Measurements from ENCODE around the gene CDH19. TPM values are rescaled to one million over a fixed set of nuclear protein-coding genes. Genes with fewer than 3 reads are reported as not detected.

CDH19 gene
- total RNA-seq: not detected
- total RNA-seq: 0 reads per million in 2 donors

- Mint-ChIP-seq H3K27me3 (no peaks in the 10 kb centered on the region), H3K36me3 (ENCODE audit: low read depth) (no peaks in the 10 kb centered on the region), H3K4me3 (no peak within 1 kb of the TSS), H3K4me1 (no peaks in the 10 kb centered on the region), H3K27ac (no peak within 1 kb of the TSS)
- no peaks in the 10 kb centered on the region for H3K9me3 ChIP-seq (ENCODE audit: control insufficient read depth, low read length, poor library complexity, severe bottlenecking)
- no peak for ATAC-seq
- DNase-seq: no peak
Measured at GRCh38 chr18:66603941-66604627, at the start of gene CDH19. CDH19 (minus strand) TSS chr18:66604090; CDS start chr18:66572204, 31,886 bp downstream.

- no peak for DNase-seq
- Mint-ChIP-seq H3K4me1 (no peaks in the 10 kb centered on the region), H3K36me3 (ENCODE audit: low read depth) (no peaks in the 10 kb centered on the region), H3K27ac (no peak overlapping the region), H3K4me3 (no peak overlapping the region), H3K27me3 (no peaks in the 10 kb centered on the region)
- no peaks in the 10 kb centered on the region for H3K9me3 ChIP-seq (ENCODE audit: control insufficient read depth, low read length, poor library complexity, severe bottlenecking)
- ATAC-seq: no peak
Measured at GRCh38 chr18:66647671-66648070, 43.8 kb upstream of the CDH19 start.

GRCh38 chr18:66646609-66647008 is 42.7 kb upstream of the CDH19 start:
- Mint-ChIP-seq H3K4me3 (no peak overlapping the region), H3K36me3 (ENCODE audit: low read depth) (no peaks in the 10 kb centered on the region), H3K27me3 (no peaks in the 10 kb centered on the region), H3K27ac (no peak overlapping the region), H3K4me1 (no peaks in the 10 kb centered on the region)
- DNase-seq (no peak), ATAC-seq (no peak)
- H3K9me3 ChIP-seq (ENCODE audit: control insufficient read depth, low read length, poor library complexity, severe bottlenecking): no peaks in the 10 kb centered on the region

GRCh38 chr18:66645983-66646382 is 42.1 kb upstream of the CDH19 start:
- ATAC-seq (no peak), DNase-seq (no peak)
- Mint-ChIP-seq H3K27ac (no peak overlapping the region), H3K36me3 (ENCODE audit: low read depth) (no peaks in the 10 kb centered on the region), H3K4me1 (no peaks in the 10 kb centered on the region), H3K27me3 (no peaks in the 10 kb centered on the region), H3K4me3 (no peak overlapping the region)
- no peaks in the 10 kb centered on the region for H3K9me3 ChIP-seq (ENCODE audit: control insufficient read depth, low read length, poor library complexity, severe bottlenecking)

GRCh38 chr18:66641056-66641455 is 37.2 kb upstream of the CDH19 start:
- Mint-ChIP-seq H3K4me3 (no peak overlapping the region), H3K36me3 (ENCODE audit: low read depth) (no peaks in the 10 kb centered on the region), H3K27me3 (no peaks in the 10 kb centered on the region), H3K27ac (no peak overlapping the region), H3K4me1 (no peaks in the 10 kb centered on the region)
- ATAC-seq: no peak
- no peaks in the 10 kb centered on the region for H3K9me3 ChIP-seq (ENCODE audit: control insufficient read depth, low read length, poor library complexity, severe bottlenecking)
- DNase-seq: no peak

GRCh38 chr18:66640431-66640830 is 36.5 kb upstream of the CDH19 start:
- Mint-ChIP-seq H3K27ac (no peak overlapping the region), H3K4me1 (no peaks in the 10 kb centered on the region), H3K4me3 (no peak overlapping the region), H3K36me3 (ENCODE audit: low read depth) (no peaks in the 10 kb centered on the region), H3K27me3 (no peaks in the 10 kb centered on the region)
- H3K9me3 ChIP-seq (ENCODE audit: control insufficient read depth, low read length, poor library complexity, severe bottlenecking): no peaks in the 10 kb centered on the region
- ATAC-seq (no peak), DNase-seq (no peak)

- no peaks in the 10 kb centered on the region for H3K36me3 Mint-ChIP-seq (ENCODE audit: low read depth)
- H3K9me3 ChIP-seq (ENCODE audit: control insufficient read depth, low read length, poor library complexity, severe bottlenecking): no peaks in the 10 kb centered on the region
- no peaks in the 10 kb centered on the region for H3K27me3 Mint-ChIP-seq
- no peak overlapping the region for H3K4me3 Mint-ChIP-seq
- DNase-seq: no peak
- H3K4me1 Mint-ChIP-seq: no peaks in the 10 kb centered on the region
- H3K27ac Mint-ChIP-seq: no peak overlapping the region
- ATAC-seq: no peak
Measured at GRCh38 chr18:66638856-66639629, 35.2 kb upstream of the CDH19 start.

- Mint-ChIP-seq H3K36me3 (ENCODE audit: low read depth) (no peaks in the 10 kb centered on the region), H3K4me1 (no peaks in the 10 kb centered on the region), H3K27me3 (no peaks in the 10 kb centered on the region), H3K27ac (no peak overlapping the region), H3K4me3 (no peak overlapping the region)
- DNase-seq: no peak
- H3K9me3 ChIP-seq (ENCODE audit: control insufficient read depth, low read length, poor library complexity, severe bottlenecking): no peaks in the 10 kb centered on the region
- no peak for ATAC-seq
Measured at GRCh38 chr18:66635342-66635741, 31.5 kb upstream of the CDH19 start.

GRCh38 chr18:66632756-66633155 is 28.9 kb upstream of the CDH19 start:
- Mint-ChIP-seq H3K27ac (no peak overlapping the region), H3K4me1 (no peaks in the 10 kb centered on the region), H3K36me3 (ENCODE audit: low read depth) (no peaks in the 10 kb centered on the region), H3K27me3 (no peaks in the 10 kb centered on the region), H3K4me3 (no peak overlapping the region)
- DNase-seq (no peak), ATAC-seq (no peak)
- H3K9me3 ChIP-seq (ENCODE audit: control insufficient read depth, low read length, poor library complexity, severe bottlenecking): no peaks in the 10 kb centered on the region

- no peak for DNase-seq
- no peak for ATAC-seq
- H3K4me3 Mint-ChIP-seq: no peak overlapping the region
- no peaks in the 10 kb centered on the region for H3K36me3 Mint-ChIP-seq (ENCODE audit: low read depth)
- H3K27me3 Mint-ChIP-seq: no peaks in the 10 kb centered on the region
- H3K27ac Mint-ChIP-seq: no peak overlapping the region
- H3K9me3 ChIP-seq (ENCODE audit: control insufficient read depth, low read length, poor library complexity, severe bottlenecking): no peaks in the 10 kb centered on the region
- no peaks in the 10 kb centered on the region for H3K4me1 Mint-ChIP-seq
Measured at GRCh38 chr18:66630831-66631230, 26.9 kb upstream of the CDH19 start.

GRCh38 chr18:66623821-66624220 is 19.9 kb upstream of the CDH19 start:
- Mint-ChIP-seq H3K27me3 (no peaks in the 10 kb centered on the region), H3K27ac (no peak overlapping the region), H3K4me3 (no peak overlapping the region), H3K4me1 (no peaks in the 10 kb centered on the region), H3K36me3 (ENCODE audit: low read depth) (no peaks in the 10 kb centered on the region)
- no peak for ATAC-seq
- DNase-seq: no peak
- no peaks in the 10 kb centered on the region for H3K9me3 ChIP-seq (ENCODE audit: control insufficient read depth, low read length, poor library complexity, severe bottlenecking)

- Mint-ChIP-seq H3K36me3 (ENCODE audit: low read depth) (no peaks in the 10 kb centered on the region), H3K4me3 (no peak overlapping the region), H3K4me1 (no peaks in the 10 kb centered on the region), H3K27me3 (no peaks in the 10 kb centered on the region), H3K27ac (no peak overlapping the region)
- DNase-seq (no peak), ATAC-seq (no peak)
- H3K9me3 ChIP-seq (ENCODE audit: control insufficient read depth, low read length, poor library complexity, severe bottlenecking): no peaks in the 10 kb centered on the region
Measured at GRCh38 chr18:66621816-66622576, 18.1 kb upstream of the CDH19 start.

- H3K27ac Mint-ChIP-seq: no peak overlapping the region
- no peaks in the 10 kb centered on the region for H3K27me3 Mint-ChIP-seq
- no peaks in the 10 kb centered on the region for H3K36me3 Mint-ChIP-seq (ENCODE audit: low read depth)
- no peak for DNase-seq
- H3K9me3 ChIP-seq (ENCODE audit: control insufficient read depth, low read length, poor library complexity, severe bottlenecking): no peaks in the 10 kb centered on the region
- no peak overlapping the region for H3K4me3 Mint-ChIP-seq
- H3K4me1 Mint-ChIP-seq: no peaks in the 10 kb centered on the region
- ATAC-seq: no peak
Measured at GRCh38 chr18:66616523-66616983, 12.7 kb upstream of the CDH19 start.
